A549 (cell line): ENCODE measurements around the gene UBA3. TPM values are rescaled to one million over a fixed set of nuclear protein-coding genes. Genes with fewer than 3 reads are reported as not detected.

Experiments
- ATAC-seq, 2 experiments: fragments of 200-7000 bp in 1 of 2; fragments of >200 bp in 1 of 2; cut with Nextera tagmentation in 1 of 2; cut with Tn5 transposase in 1 of 2; 3 replicates each; pipeline versions ENCODE4 v1.8.0 to v1.9.1; 2018 to 2020; ENCODE audit warnings: mild to moderate bottlenecking in 1 of 2, moderate library complexity in 1 of 2
- CTCF ChIA-PET: fragments of 300-600 bp; sonication (Branson Sonifier 250); formaldehyde crosslinking; extraction: SDS; loops from one replicate; lab custom pipeline; 2021; ENCODE audit warnings: antibody characterized with exemption, inconsistent platforms; lab: Yijun Ruan, JAX
- POLR2A ChIA-PET: fragments of 350-600 bp; formaldehyde crosslinking; extraction: SDS; loops from one replicate; lab custom pipeline; 2021; ENCODE audit warnings: antibody characterized with exemption, inconsistent platforms; lab: Yijun Ruan, JAX
- DNase-seq, 2 experiments: peaks; one replicate each; pipeline versions ENCODE4 v3.0.0 to v3.0.0-alpha.2; 2011 to 2016; ENCODE audit warnings: low read depth in 1 of 2, low spot score in 1 of 2
- FAIRE-seq: peaks from 2 replicates; lab custom pipeline; 2011; peaks lifted over from hg19 to GRCh38; lab: Jason Lieb, UNC
- H3K27ac ChIP-seq, 2 experiments: fragments of >200 bp; sonication (Bioruptor Twin); formaldehyde crosslinking; 3 replicates each; pipeline ENCODE4 v1.5.1; 2016 to 2017
- H3K4me1 ChIP-seq: fragments of >200 bp; sonication (Bioruptor Twin); formaldehyde crosslinking; 3 replicates; pipeline ENCODE4 v1.6.1; 2016
- H3K4me2 ChIP-seq: fragments of >200 bp; sonication (Bioruptor Twin); formaldehyde crosslinking; 3 replicates; pipeline ENCODE4 v1.6.1; 2016
- H3K4me3 ChIP-seq: fragments of >200 bp; sonication (Bioruptor Twin); formaldehyde crosslinking; 3 replicates; pipeline ENCODE4 v1.5.1; 2016
- H3K9me3 ChIP-seq: fragments of >200 bp; sonication (Bioruptor Twin); formaldehyde crosslinking; 3 replicates; pipeline ENCODE4 v1.6.1; 2016
- CBX8 ChIP-seq: fragments of 200-600 bp; sonication (generic); IDR thresholded peaks from 2 replicates; pipeline ENCODE4 v1.6.1; 2016
- CEBPB ChIP-seq, 2 experiments: fragments of >200 bp in 1 of 2; sonication (Bioruptor Twin) in 1 of 2; formaldehyde crosslinking in 1 of 2; IDR thresholded peaks; 2 replicates each; pipeline ENCODE4 v1.6.1; 2012 to 2016
- CTCF ChIP-seq: fragments of >200 bp; sonication (Bioruptor Twin); formaldehyde crosslinking; IDR thresholded peaks from 3 replicates; pipeline ENCODE4 v1.5.1; 2016
- E2F6 ChIP-seq: IDR thresholded peaks from 2 replicates; pipeline ENCODE4 v1.6.1; 2012; ENCODE audit warnings: low read depth, borderline replicate concordance
- FOSB ChIP-seq: fragments of 250-450 bp; sonication (Bioruptor Pico); IDR thresholded peaks from 2 replicates; pipeline ENCODE4 v1.5.0; 2020; ENCODE audit warnings: mild to moderate bottlenecking, moderate library complexity
- HEYL ChIP-seq: fragments of 250-450 bp; sonication (Bioruptor Pico); IDR thresholded peaks from 2 replicates; pipeline ENCODE4 v1.8.0; 2021; ENCODE audit warnings: mild to moderate bottlenecking, moderate library complexity
- MAFK ChIP-seq: fragments of 450-650 bp; IDR thresholded peaks from 2 replicates; pipeline ENCODE4 v1.6.1; 2014; ENCODE audit not compliant: partially characterized antibody
- MAX ChIP-seq: IDR thresholded peaks from 2 replicates; pipeline ENCODE4 v1.6.1; 2012
- NR3C1 ChIP-seq: fragments of >200 bp; sonication (Bioruptor Twin); formaldehyde crosslinking; IDR thresholded peaks from 3 replicates; pipeline ENCODE4 v1.6.1; 2017
- PHF8 ChIP-seq: fragments of 200-600 bp; sonication (generic); IDR thresholded peaks from 2 replicates; pipeline ENCODE4 v1.6.1; 2016; ENCODE audit warnings: low read depth, mild to moderate bottlenecking, antibody characterized with exemption, moderate library complexity, borderline replicate concordance
- REST ChIP-seq: fragments of 200-600 bp; sonication (generic); IDR thresholded peaks from 2 replicates; pipeline ENCODE4 v1.6.1; 2016; ENCODE audit warnings: antibody characterized with exemption, mild to moderate bottlenecking, moderate library complexity
- RFX5 ChIP-seq: fragments of 450-650 bp; IDR thresholded peaks from 2 replicates; pipeline ENCODE4 v1.7.1; 2014; ENCODE audit warnings: antibody characterized with exemption, mild to moderate bottlenecking, moderate library complexity
- SREBF2 ChIP-seq: fragments of 450-650 bp; IDR thresholded peaks from 2 replicates; pipeline ENCODE4 v1.6.1; 2014; ENCODE audit warnings: mild to moderate bottlenecking, moderate library complexity
- ZNF302 ChIP-seq: fragments of 250-450 bp; sonication (Bioruptor Pico); IDR thresholded peaks from 2 replicates; pipeline ENCODE4 v1.9.0; 2021; ENCODE audit warnings: inconsistent platforms, mild to moderate bottlenecking, moderate library complexity
- WGBS: methylation state at CpG from one replicate; pipeline ENCODE4 v1.1.6; 2017; ENCODE audit errors: missing lambda C conversion rate; 5-methylcytosine and 5-hydroxymethylcytosine counted together
- polyA plus RNA-seq, 4 experiments: library from polyadenylated mRNA; depleted of rRNA in 3 of 4; stranded (reverse); fragments of >200 nt; fragmentation: RNase III in 1 of 4; extraction: RNeasy Plus Mini Kit Qiagen cat#74134 plus additional on column Dnase treatment in 1 of 4; gene quantifications; 2 replicates in 3 of 4; 3 replicates in 1 of 4; pipeline ENCODE4 v1.2.3, GENCODE V29; 2011 to 2017

The UBA3 gene
- polyA plus RNA-seq, 2 of the 4 experiments (the other 2 are of a cell fraction): 50.0 to 62.7 TPM

GRCh38 chr3:69099576-69099975 is 19.4 kb upstream of the UBA3 start:
- Histone ChIP-seq H3K27ac (no peak overlapping the region), H3K4me3 (no peak overlapping the region), H3K9me3 (no peaks in the 10 kb centered on the region), H3K4me2 (no peak overlapping the region), H3K4me1 (no peaks in the 10 kb centered on the region)
- ChIA-PET POLR2A (no interaction called here), CTCF (interaction anchor here (1.0 to 1.8 kb wide), 2 partner anchors 9 to 62 kb away, joined by 3 to 4 read pairs; no protein-coding TSS in a partner anchor)
- DNase-seq (no peak), FAIRE-seq (no peak), ATAC-seq (no peak)
- TF ChIP-seq REST: no peak
- no peak for TF ChIP-seq NR3C1
- TF ChIP-seq FOSB (CRISPR knock-in tag): no peak
- no peak for TF ChIP-seq CBX8
- WGBS: 92% methylated on average over 4 of the region's 4 CpGs

- no peaks in the 10 kb centered on the region for H3K4me1 ChIP-seq
- ChIA-PET CTCF (interaction anchor here (0.7 to 1.8 kb wide), 5 partner anchors 12 to 634 kb away, joined by 3 to 4 read pairs (median 3); no protein-coding TSS in a partner anchor), POLR2A (no interaction called here)
- no peak for ATAC-seq
- DNase-seq: no peak
- FAIRE-seq: no peak
- no peak overlapping the region for H3K4me3 ChIP-seq
- H3K27ac ChIP-seq: no peak overlapping the region
- no peak overlapping the region for H3K4me2 ChIP-seq
- no peaks in the 10 kb centered on the region for H3K9me3 ChIP-seq
- TF ChIP-seq PHF8 (no peak), CEBPB (IDR thresholded peaks at IDR 0.05) (no peak), CTCF (no peak), RFX5 (no peak), MAX (no peak), HEYL (CRISPR knock-in tag) (no peak), ZNF302 (CRISPR knock-in tag) (no peak), SREBF2 (no peak), MAFK (no peak), E2F6 (no peak), REST (no peak)
- WGBS: 92% methylated on average over 9 of the region's 9 CpGs
Observed at GRCh38 chr3:69097407-69098086, 17.4 kb upstream of the UBA3 start.
